Type B pancreatic cell (in vitro differentiated cells): ENCODE results near the gene NRG4. TPM values are rescaled to one million over a fixed set of nuclear protein-coding genes. Genes with fewer than 3 reads are reported as not detected.
A peak's percentile ranks its signal among the peaks of the same experiment; 100 is the strongest.
"Not testable (repeated sequence)": the region's sequence is repeated elsewhere in the genome, so short reads cannot be mapped to it uniquely, and the experiment has no call there.

Source experiments
- DNase-seq: peaks from one replicate; pipeline ENCODE4 v3.0.0; 2021; ENCODE audit warnings: mixed read lengths; ENCODE audit not compliant: unreplicated experiment; ENCODE audit errors: extremely low spot score
- H3K27ac Mint-ChIP-seq: 2 replicates; pipeline ENCODE4 v1.8.0; 2021; ENCODE audit warnings: mild to moderate bottlenecking, mixed read lengths
- H3K27me3 Mint-ChIP-seq: 2 replicates; pipeline ENCODE4 v1.8.0; 2021; ENCODE audit warnings: mixed read lengths
- H3K36me3 Mint-ChIP-seq: 2 replicates; pipeline ENCODE4 v1.8.0; 2021; ENCODE audit warnings: mixed read lengths
- H3K4me1 Mint-ChIP-seq: one replicate; pipeline ENCODE4 v1.8.0; 2021; ENCODE audit warnings: mixed read lengths; ENCODE audit not compliant: unreplicated experiment
- H3K4me3 Mint-ChIP-seq: 2 replicates; pipeline ENCODE4 v1.8.0; 2021; ENCODE audit warnings: mild to moderate bottlenecking, mixed read lengths
- H3K9me3 Mint-ChIP-seq: 2 replicates; pipeline ENCODE4 v1.8.0; 2021; ENCODE audit warnings: mixed read lengths
- total RNA-seq: library from RNA; stranded (reverse); gene quantifications from 2 replicates; pipeline ENCODE4 v1.2.1, GENCODE V29; 2021; ENCODE audit warnings: low replicate concordance
- TF ChIP-seq, protein P1 (sequence below): fragments of 200-600 bp; sonication (generic); conservative IDR thresholded peaks from 2 replicates; pipeline ENCODE4 v1.5.0; 2021; ENCODE audit warnings: antibody characterized with exemption, mild to moderate bottlenecking

Gene NRG4
- total RNA-seq, 1 donor from 2014 or later = 2.4 TPM

DNA sequence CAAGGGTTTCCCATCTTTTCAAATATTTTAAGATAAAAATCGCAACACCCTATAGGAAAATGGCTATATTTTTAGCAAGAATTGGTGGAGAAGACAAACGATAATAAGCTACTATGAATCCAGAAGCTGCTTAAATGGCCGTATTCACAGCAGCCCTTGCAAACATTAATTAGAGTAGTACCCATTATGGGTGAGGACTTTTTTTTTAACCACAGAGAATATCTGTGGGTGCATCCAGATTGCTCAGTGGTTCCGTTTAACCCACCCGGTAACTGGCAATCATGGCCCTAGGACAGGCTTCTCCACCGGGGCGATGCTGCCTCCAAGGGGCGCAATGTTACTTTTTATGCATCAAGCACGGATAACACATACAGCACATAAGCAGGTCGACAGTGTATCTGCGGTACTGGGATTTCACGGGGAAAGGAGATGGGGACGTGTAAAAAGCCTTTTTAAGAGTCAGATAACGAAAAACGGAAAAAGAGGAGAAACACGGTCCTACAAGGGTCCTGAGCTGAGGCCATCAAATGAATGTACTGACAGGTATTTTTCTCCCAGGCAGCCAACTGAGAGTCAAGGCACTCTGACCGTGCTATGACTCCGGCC is 46.6 kb upstream of the NRG4 start:
- peak overlapping the region; percentile 65 for H3K27ac Mint-ChIP-seq
- H3K27me3 Mint-ChIP-seq = peaks cover 42% of the 10 kb centered on the region
- peak overlapping the region; percentile 89 for H3K4me3 Mint-ChIP-seq

DNA sequence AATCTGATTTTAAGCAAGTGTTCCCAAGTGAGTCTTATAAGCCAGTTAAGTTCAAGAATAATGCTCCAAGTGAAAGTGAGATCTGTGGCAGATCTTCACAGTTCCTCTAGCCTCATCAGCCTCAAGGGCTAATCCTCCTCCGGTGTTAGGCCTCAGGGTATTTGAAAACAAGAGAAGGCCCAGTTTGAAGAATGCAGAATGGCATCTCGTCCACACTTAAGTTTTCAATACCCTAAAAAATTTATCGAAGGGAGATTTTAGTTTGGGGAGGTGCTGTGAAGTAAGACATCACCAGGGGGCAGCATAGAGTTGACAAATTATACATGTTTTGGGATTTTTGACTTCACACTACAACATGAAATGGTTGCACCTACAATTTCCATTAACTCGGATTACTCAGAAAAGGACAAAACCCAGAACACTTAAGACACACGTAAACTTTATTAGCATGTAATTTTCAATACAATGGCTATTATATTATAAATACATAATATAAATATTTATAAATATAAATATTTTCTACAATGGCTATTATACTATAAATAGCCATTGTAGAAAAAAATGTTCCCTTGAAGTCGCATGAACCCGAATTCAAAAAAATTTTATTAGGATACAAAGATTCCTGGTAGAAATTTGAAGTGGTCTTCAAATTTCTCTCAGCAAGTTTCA is 45.2 kb upstream of the NRG4 start:
- Mint-ChIP-seq H3K27me3 (peaks cover 35% of the 10 kb centered on the region), H3K4me3 (peak overlapping the region; percentile 71)

More for the DNA sequence above, 46.6 kb upstream of the NRG4 start:
- TF ChIP-seq, protein P1, sequence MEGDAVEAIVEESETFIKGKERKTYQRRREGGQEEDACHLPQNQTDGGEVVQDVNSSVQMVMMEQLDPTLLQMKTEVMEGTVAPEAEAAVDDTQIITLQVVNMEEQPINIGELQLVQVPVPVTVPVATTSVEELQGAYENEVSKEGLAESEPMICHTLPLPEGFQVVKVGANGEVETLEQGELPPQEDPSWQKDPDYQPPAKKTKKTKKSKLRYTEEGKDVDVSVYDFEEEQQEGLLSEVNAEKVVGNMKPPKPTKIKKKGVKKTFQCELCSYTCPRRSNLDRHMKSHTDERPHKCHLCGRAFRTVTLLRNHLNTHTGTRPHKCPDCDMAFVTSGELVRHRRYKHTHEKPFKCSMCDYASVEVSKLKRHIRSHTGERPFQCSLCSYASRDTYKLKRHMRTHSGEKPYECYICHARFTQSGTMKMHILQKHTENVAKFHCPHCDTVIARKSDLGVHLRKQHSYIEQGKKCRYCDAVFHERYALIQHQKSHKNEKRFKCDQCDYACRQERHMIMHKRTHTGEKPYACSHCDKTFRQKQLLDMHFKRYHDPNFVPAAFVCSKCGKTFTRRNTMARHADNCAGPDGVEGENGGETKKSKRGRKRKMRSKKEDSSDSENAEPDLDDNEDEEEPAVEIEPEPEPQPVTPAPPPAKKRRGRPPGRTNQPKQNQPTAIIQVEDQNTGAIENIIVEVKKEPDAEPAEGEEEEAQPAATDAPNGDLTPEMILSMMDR = no peak
- no peak for DNase-seq
- H3K9me3 Mint-ChIP-seq = no peaks in the 10 kb centered on the region
- peaks cover 4% of the 10 kb centered on the region for H3K4me1 Mint-ChIP-seq
- no peaks in the 10 kb centered on the region for H3K36me3 Mint-ChIP-seq

DNA sequence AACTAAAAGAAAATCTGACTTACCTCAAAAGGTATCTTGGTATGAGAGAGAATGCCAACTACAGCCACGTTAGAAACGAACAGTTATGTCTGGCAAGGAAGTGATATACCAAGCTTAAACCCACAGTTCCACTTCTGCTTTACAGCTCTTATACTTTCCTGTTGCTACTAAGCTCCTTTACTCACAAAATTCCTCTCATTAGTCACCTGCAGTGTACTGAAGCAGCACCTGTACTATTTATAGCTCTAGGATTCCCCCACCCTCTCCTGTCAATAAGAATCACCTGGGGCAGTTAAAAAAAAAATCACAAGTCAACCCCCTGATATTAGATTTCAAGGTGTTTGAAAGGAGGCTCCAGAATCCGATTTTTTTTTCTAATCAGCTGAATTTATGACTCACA is 44.7 kb upstream of the NRG4 start:
- Mint-ChIP-seq H3K36me3 (no peaks in the 10 kb centered on the region), H3K27ac (no peak overlapping the region), H3K4me3 (peak overlapping the region; percentile 71), H3K9me3 (no peaks in the 10 kb centered on the region), H3K4me1 (no peaks in the 10 kb centered on the region), H3K27me3 (peaks cover 31% of the 10 kb centered on the region)
- TF ChIP-seq, protein P1 = no peak
- DNase-seq = no peak

More for the DNA sequence above, 45.2 kb upstream of the NRG4 start:
- TF ChIP-seq, protein P1 = peak; percentile 88
- H3K36me3 Mint-ChIP-seq = no peaks in the 10 kb centered on the region
- no peaks in the 10 kb centered on the region for H3K9me3 Mint-ChIP-seq
- peaks cover 3% of the 10 kb centered on the region for H3K4me1 Mint-ChIP-seq
- H3K27ac Mint-ChIP-seq = no peak overlapping the region
- DNase-seq = no peak

DNA sequence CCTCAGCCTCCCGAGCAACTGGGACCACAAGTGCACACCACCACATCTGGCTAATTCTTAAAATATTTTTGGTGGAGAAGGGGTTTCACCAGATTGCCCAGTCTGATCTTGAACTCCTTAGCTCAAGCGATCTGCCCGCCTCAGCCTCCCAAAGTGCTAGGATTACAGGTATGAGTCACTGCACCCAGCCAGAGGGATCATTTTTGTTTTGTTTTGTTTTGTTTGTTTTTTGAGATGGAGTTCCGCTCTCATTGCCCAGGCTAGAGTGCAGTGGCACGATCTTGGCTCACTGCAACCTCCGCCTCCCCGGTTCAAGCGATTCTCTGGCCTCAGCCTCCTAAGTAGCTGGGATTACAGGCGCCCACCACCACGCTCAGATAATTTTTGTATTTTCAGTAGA is 42.0 kb upstream of the NRG4 start:
- not testable (repeated sequence) for H3K9me3 Mint-ChIP-seq, H3K4me3 Mint-ChIP-seq
- H3K27me3 Mint-ChIP-seq = peaks cover 17% of the 10 kb centered on the region

DNA sequence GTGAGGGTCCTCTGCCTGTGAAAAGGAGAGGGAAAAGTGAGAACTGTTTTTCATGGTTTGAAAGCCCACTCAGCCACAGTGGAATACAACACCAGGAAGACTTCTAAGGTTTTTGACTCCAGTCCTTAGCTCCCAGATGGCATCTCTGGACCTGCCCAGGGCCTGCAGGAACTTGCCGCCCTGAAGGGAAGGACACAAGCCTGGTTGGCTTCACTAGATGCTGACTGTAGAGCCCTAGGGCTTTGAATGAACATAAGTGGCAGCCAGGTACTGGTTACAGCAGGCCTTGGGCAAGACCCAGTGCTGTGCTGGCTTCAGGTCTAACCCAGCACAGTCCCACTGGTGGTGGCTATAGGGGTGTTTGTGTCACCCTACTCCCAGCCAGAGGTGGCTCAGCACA is 26.3 kb upstream of the NRG4 start:
- Mint-ChIP-seq H3K36me3 (no peaks in the 10 kb centered on the region), H3K9me3 (no peaks in the 10 kb centered on the region), H3K27ac (no peak overlapping the region), H3K4me3 (no peak overlapping the region), H3K4me1 (no peaks in the 10 kb centered on the region), H3K27me3 (peaks cover 4% of the 10 kb centered on the region)
- no peak for DNase-seq
- TF ChIP-seq, protein P1 = no peak

More for the DNA sequence above, 42.0 kb upstream of the NRG4 start:
- DNase-seq, H3K27ac Mint-ChIP-seq, H3K4me1 Mint-ChIP-seq, H3K36me3 Mint-ChIP-seq: not testable (repeated sequence)

DNA sequence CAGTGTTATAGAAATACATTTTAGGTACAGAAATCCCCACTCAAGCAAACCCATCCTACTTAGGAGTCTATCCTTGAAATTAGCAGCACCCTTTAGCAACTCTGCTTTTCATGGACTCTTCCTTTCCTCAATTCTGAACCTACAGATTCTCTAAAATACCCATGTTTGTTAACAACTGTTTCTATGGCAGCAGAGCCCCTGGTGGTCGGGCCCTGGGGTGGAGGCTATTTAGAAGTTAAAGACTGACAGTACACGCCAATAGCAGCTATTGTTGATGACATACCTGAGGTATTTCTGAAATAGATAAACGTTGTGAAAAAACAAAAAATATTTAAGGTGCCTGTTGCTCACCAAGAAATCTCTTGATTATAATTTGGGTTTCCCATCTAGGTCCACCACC is 23.4 kb upstream of the NRG4 start:
- no peak for DNase-seq
- no peaks in the 10 kb centered on the region for H3K9me3 Mint-ChIP-seq
- no peaks in the 10 kb centered on the region for H3K4me1 Mint-ChIP-seq
- TF ChIP-seq, protein P1 = no peak
- H3K36me3 Mint-ChIP-seq = no peaks in the 10 kb centered on the region
- H3K27me3 Mint-ChIP-seq = peaks cover 4% of the 10 kb centered on the region
- H3K27ac Mint-ChIP-seq = no peak overlapping the region
- no peak overlapping the region for H3K4me3 Mint-ChIP-seq
